Gastroesophageal sphincter (tissue), 3 donors: Measurements from ENCODE around the gene LRR1.

ENCODE experiments used
- CTCF ChIP-seq, 4 experiments: fragments of 200-600 bp in 2 of 4; fragments of 450-650 bp in 2 of 4; sonication (generic) in 1 of 4; IDR thresholded peaks; one replicate each; pipeline ENCODE4 v1.5.1; 2017 to 2019; ENCODE audit warnings: antibody characterized with exemption in 4 of 4, mild to moderate bottlenecking in 2 of 4, moderate library complexity in 2 of 4
- POLR2A ChIP-seq, 2 donors: fragments of 450-650 bp; IDR thresholded peaks; one replicate each; pipeline ENCODE4 v1.6.1; 2017; ENCODE audit warnings: antibody characterized with exemption in 2 of 2, mild to moderate bottlenecking in 2 of 2, moderate library complexity in 1 of 2

DNA sequence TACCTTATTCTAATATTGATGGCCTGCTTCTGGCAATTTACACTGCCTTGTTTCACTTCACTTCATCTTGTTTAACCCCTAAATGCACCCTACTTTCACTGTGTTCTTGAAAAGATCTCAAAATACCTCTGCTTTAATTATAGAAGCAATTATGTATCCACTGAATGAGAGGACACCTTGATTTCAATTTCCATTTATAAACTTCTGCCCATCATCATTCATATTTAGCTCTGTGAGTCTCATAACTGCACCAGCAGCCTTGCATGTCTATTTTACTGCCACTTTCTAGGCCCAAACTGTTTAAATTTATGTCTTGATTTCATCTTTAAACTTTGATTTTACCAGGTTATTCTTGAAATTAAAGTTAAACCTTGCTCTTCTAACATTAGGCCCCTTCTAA is 43.4 kb downstream of the LRR1 start:
- TF ChIP-seq CTCF (IDR thresholded peaks at IDR 0.05) (no peak), POLR2A (IDR thresholded peaks at IDR 0.05) (no peak)
